IPS-18a (cell line): ENCODE data around the gene ITPR2.
"Not testable (repeated sequence)": the region's sequence is repeated elsewhere in the genome, so short reads cannot be mapped to it uniquely, and the experiment has no call there.

Experiments used
- H3K27ac ChIP-seq: one replicate; pipeline ENCODE4 v1.5.1; 2013; ENCODE audit warnings: low read length
- H3K27me3 ChIP-seq: one replicate; pipeline ENCODE4 v1.6.1; 2013; ENCODE audit warnings: mild to moderate bottlenecking, low read length; ENCODE audit not compliant: control insufficient read depth, insufficient read depth
- H3K36me3 ChIP-seq: one replicate; pipeline ENCODE4 v1.6.1; 2013; ENCODE audit warnings: low read depth, low read length; ENCODE audit not compliant: control insufficient read depth
- H3K4me1 ChIP-seq: one replicate; pipeline ENCODE4 v1.6.1; 2013; ENCODE audit warnings: low read depth, low read length; ENCODE audit not compliant: control insufficient read depth
- H3K4me3 ChIP-seq: one replicate; pipeline ENCODE4 v1.5.1; 2013; ENCODE audit warnings: low read length
- H3K9ac ChIP-seq: one replicate; pipeline ENCODE4 v1.6.1; 2013; ENCODE audit warnings: mild to moderate bottlenecking, low read length, moderate library complexity
- H3K9me3 ChIP-seq: one replicate; pipeline ENCODE4 v1.6.1; 2013; ENCODE audit warnings: low read depth, low read length; ENCODE audit not compliant: control insufficient read depth

Gene ITPR2

GRCh38 chr12:26730481-26731350 lies 102.3 kb downstream of the ITPR2 start:
- Histone ChIP-seq H3K27ac (no peak overlapping the region), H3K4me3 (no peak overlapping the region), H3K4me1 (peaks cover 3% of the 10 kb centered on the region), H3K36me3 (no peaks in the 10 kb centered on the region), H3K9ac (no peak overlapping the region), H3K9me3 (no peaks in the 10 kb centered on the region), H3K27me3 (no peaks in the 10 kb centered on the region)

GRCh38 chr12:26729137-26729671 lies 103.8 kb downstream of the ITPR2 start:
- not testable (repeated sequence) for H3K9me3 ChIP-seq, H3K36me3 ChIP-seq, H3K27me3 ChIP-seq, H3K27ac ChIP-seq, H3K9ac ChIP-seq, H3K4me1 ChIP-seq, H3K4me3 ChIP-seq

- no peaks in the 10 kb centered on the region for H3K36me3 ChIP-seq
- H3K27me3 ChIP-seq = no peaks in the 10 kb centered on the region
- H3K9me3 ChIP-seq = no peaks in the 10 kb centered on the region
- H3K4me1 ChIP-seq = peaks cover 3% of the 10 kb centered on the region
- no peak overlapping the region for H3K4me3 ChIP-seq
- H3K9ac ChIP-seq = no peak overlapping the region
- H3K27ac ChIP-seq = no peak overlapping the region
Observed at GRCh38 chr12:26728205-26729050, 104.6 kb downstream of the ITPR2 start.

- peaks cover 3% of the 10 kb centered on the region for H3K4me1 ChIP-seq
- no peaks in the 10 kb centered on the region for H3K9me3 ChIP-seq
- H3K9ac ChIP-seq = no peak overlapping the region
- H3K27ac ChIP-seq = no peak overlapping the region
- no peaks in the 10 kb centered on the region for H3K27me3 ChIP-seq
- no peak overlapping the region for H3K4me3 ChIP-seq
- H3K36me3 ChIP-seq = no peaks in the 10 kb centered on the region
Observed at GRCh38 chr12:26727482-26728204, 105.4 kb downstream of the ITPR2 start.

- H3K4me1 ChIP-seq = peaks cover 3% of the 10 kb centered on the region
- H3K4me3 ChIP-seq = no peak overlapping the region
- H3K9ac ChIP-seq = no peak overlapping the region
- H3K36me3 ChIP-seq = no peaks in the 10 kb centered on the region
- H3K27ac ChIP-seq = no peak overlapping the region
- no peaks in the 10 kb centered on the region for H3K27me3 ChIP-seq
- no peaks in the 10 kb centered on the region for H3K9me3 ChIP-seq
Observed at GRCh38 chr12:26726956-26727355, 106.0 kb downstream of the ITPR2 start.

- Histone ChIP-seq H3K27ac (no peak overlapping the region), H3K4me1 (peaks cover 6% of the 10 kb centered on the region), H3K4me3 (no peak overlapping the region), H3K36me3 (no peaks in the 10 kb centered on the region), H3K9me3 (no peaks in the 10 kb centered on the region), H3K9ac (no peak overlapping the region), H3K27me3 (no peaks in the 10 kb centered on the region)
Observed at GRCh38 chr12:26725276-26725916, 107.6 kb downstream of the ITPR2 start.

- Histone ChIP-seq H3K4me1 (peaks cover 6% of the 10 kb centered on the region), H3K27ac (no peak overlapping the region), H3K9me3 (no peaks in the 10 kb centered on the region), H3K27me3 (no peaks in the 10 kb centered on the region), H3K9ac (no peak overlapping the region), H3K36me3 (no peaks in the 10 kb centered on the region), H3K4me3 (no peak overlapping the region)
Observed at GRCh38 chr12:26724309-26724702, 108.7 kb downstream of the ITPR2 start.

- H3K4me3 ChIP-seq = no peak overlapping the region
Observed at GRCh38 chr12:26723379-26724308, 109.3 kb downstream of the ITPR2 start.

GRCh38 chr12:26721800-26722199 lies 111.2 kb downstream of the ITPR2 start:
- Histone ChIP-seq H3K27ac (no peak overlapping the region), H3K36me3 (no peaks in the 10 kb centered on the region), H3K9ac (no peak overlapping the region), H3K9me3 (no peaks in the 10 kb centered on the region), H3K4me3 (no peak overlapping the region), H3K4me1 (peaks cover 3% of the 10 kb centered on the region), H3K27me3 (no peaks in the 10 kb centered on the region)

More at GRCh38 chr12:26723379-26724308, 109.3 kb downstream of the ITPR2 start:
- H3K27me3 ChIP-seq = no peaks in the 10 kb centered on the region
- no peak overlapping the region for H3K9ac ChIP-seq
- H3K36me3 ChIP-seq = no peaks in the 10 kb centered on the region
- peaks cover 6% of the 10 kb centered on the region for H3K4me1 ChIP-seq
- no peaks in the 10 kb centered on the region for H3K9me3 ChIP-seq
- H3K27ac ChIP-seq = no peak overlapping the region

GRCh38 chr12:26719852-26720251 lies 113.1 kb downstream of the ITPR2 start:
- Histone ChIP-seq H3K4me1 (peaks cover 3% of the 10 kb centered on the region), H3K9ac (no peak overlapping the region), H3K9me3 (no peaks in the 10 kb centered on the region), H3K4me3 (no peak overlapping the region), H3K27me3 (no peaks in the 10 kb centered on the region), H3K27ac (no peak overlapping the region), H3K36me3 (peaks cover 3% of the 10 kb centered on the region)
